NCI-H1048 (cell line): ENCODE measurements around the gene NELFB.

Experiments
- DNase-seq: peaks from one replicate; lab custom pipeline; 2025; lab: John Stamatoyannopoulos, UW

NELFB gene

GRCh38 chr9:137254624-137255447 lies at the start of gene NELFB:
NELFB (plus strand) TSS chr9:137255327.
- DNase-seq = peak; percentile 54

- DNase-seq = no peak
Observed at GRCh38 chr9:137206602-137207001, 48.5 kb upstream of the NELFB start.

GRCh38 chr9:137211532-137211931 lies 43.6 kb upstream of the NELFB start:
- DNase-seq = no peak

- DNase-seq = no peak
Observed at GRCh38 chr9:137212520-137212919, 42.6 kb upstream of the NELFB start.

- no peak for DNase-seq
Observed at GRCh38 chr9:137213160-137214060, 41.7 kb upstream of the NELFB start.

DNA sequence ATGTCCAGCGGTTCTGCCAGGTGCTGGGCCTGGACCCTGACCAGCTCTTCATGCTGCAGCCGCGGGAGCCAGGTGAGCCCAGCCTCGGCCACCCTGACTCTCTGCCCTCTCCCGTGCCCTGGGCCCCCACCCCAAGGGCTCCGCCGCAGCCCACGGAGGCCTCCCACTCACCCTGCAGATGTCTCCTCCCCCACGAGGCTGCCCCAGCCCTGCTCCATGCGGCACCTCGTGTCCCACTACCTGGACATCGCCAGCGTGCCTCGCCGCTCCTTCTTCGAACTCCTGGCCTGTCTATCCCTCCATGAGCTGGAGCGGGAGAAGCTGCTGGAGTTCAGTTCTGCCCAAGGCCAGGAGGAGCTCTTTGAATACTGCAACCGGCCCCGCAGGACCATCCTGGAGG lies 40.5 kb upstream of the NELFB start:
- DNase-seq = no peak

- no peak for DNase-seq
Observed at GRCh38 chr9:137215196-137215986, 39.7 kb upstream of the NELFB start.

DNA sequence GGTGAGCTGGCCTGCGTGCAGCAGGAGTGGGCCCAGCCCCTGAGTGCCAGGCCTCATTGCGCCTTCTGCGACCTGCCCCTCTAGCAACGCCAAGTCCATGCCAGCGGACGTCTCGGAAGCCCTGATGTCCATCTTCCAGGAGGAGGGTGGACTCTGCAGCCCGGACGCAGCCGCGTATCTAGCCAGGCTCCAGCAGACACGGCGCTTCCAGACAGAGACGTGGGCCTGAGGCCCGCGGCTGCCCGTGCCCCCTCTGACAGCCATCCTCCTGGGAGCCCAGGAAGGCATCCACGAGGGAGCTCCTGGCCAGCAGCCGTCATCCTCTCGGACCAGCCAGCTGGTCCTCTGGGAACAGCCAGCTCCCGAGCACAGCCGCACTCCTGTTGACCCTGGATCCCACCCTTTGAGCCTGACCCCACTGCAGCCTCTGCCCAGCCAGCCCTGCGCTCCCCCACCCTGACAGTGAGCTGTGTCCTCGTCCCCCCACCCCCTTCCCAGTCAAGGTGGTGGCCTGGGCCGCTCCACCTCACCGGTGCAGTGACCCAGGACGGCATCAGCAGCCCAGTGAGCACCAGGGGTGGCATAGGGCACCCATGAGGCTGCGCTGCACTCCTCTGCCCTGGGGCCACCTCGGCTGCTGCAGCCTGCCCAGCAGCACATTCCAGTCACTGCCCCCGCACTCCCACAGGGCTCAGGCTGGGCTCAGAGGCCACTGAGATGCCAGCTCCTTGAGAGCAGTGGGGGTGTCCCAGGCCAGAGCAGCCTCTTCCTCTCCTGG lies 38.8 kb upstream of the NELFB start:
- DNase-seq = no peak

GRCh38 chr9:137217276-137218211 lies 37.6 kb upstream of the NELFB start:
- peak; percentile 48 for DNase-seq

- no peak for DNase-seq
Observed at GRCh38 chr9:137218212-137218753, 36.8 kb upstream of the NELFB start.

DNA sequence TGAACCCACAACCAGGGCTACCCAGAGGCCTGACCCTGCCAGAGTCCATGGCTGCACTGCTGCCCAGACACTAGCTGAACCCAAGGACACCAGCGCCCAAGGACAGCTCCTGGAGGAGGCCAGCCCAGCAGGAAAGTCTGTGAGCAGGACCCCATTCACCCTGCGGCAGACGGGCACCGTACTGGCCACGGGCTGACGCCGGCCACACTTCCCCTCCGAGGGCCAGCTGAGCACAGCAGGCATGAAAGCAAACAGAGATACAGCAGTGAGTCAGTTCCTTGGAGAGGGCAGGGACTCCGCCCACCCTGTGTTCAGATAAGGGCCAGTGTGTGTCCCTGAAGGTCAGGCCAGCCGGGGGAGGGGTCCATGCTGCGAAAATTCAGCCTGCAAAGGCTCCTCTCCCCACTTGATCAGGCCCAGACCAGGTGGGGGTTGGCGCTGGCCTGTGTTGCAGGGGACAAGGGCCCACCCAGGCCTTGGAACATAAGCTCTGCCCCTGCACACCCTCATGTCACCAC lies 36.3 kb upstream of the NELFB start:
- DNase-seq = no peak

GRCh38 chr9:137219757-137220316 lies 35.3 kb upstream of the NELFB start:
- no peak for DNase-seq

DNA sequence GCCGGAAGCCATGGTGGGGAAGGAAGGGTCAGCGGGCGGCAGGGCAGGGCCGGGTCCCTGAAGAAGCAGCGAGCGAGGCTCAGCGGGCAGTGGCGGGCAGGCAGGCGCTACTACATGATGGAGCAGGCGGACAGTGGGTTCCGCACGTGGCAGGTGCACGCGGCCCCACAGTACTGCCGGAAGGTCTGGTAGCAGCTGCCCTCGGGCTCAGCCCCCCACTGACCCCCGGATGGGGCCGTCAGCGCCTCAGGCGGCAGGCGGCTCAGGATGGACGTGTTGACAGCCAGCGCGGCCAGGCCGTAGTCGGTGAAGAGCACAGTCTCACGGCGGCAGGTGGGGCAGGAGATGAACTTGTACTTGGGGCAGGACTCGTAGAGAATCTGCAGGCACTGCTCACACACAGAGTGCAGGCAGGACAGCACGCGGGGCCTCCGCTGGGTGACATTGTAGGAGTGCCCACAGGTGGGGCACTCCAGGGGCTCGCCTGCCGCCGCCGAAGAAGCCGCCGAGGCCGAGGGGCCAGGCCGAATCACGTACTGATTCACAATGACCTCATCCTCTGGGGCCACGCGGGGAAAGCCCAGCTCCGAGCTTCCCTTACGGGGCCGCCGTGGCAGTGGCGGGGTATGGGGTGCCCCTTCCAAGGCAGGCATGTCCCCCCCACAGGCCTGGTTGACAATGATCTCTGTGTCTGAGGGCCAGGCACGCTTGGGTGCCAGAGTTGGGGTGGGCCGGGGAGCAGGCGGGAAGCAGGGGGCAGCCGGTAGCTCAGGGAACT lies 34.6 kb upstream of the NELFB start:
- DNase-seq = no peak

GRCh38 chr9:137221095-137221505 lies 34.0 kb upstream of the NELFB start:
- no peak for DNase-seq

DNA sequence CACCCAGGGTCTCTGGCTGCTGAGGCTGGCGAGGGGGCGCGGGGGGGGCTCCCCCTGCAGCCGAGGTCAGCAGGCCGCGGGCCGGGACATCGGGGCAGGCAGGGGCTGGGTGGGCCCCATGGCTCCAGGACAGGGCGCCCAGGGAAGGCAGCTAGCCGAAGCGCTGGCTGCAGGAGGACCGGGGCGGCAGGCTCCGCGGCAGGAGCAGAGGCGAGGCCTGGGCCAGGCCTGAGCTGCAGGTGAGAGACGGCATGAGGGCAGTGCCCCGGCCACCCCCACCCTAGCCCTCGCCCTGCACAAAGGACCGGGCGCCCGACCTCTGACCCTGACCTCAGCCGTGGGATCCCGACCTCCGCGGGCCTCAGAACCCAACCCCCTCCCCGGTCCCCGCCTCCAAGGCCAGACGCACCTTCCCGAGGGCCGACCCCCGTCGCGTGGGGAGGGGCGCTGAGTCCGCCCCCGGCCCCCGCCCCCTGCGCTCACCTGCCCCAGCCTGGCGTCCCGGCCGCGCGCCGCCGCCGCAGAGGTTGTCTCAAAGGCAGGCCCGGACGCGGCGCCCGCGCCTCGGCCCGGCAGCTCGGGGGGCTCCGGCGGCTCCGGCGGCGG lies 33.5 kb upstream of the NELFB start:
- no peak for DNase-seq

DNA sequence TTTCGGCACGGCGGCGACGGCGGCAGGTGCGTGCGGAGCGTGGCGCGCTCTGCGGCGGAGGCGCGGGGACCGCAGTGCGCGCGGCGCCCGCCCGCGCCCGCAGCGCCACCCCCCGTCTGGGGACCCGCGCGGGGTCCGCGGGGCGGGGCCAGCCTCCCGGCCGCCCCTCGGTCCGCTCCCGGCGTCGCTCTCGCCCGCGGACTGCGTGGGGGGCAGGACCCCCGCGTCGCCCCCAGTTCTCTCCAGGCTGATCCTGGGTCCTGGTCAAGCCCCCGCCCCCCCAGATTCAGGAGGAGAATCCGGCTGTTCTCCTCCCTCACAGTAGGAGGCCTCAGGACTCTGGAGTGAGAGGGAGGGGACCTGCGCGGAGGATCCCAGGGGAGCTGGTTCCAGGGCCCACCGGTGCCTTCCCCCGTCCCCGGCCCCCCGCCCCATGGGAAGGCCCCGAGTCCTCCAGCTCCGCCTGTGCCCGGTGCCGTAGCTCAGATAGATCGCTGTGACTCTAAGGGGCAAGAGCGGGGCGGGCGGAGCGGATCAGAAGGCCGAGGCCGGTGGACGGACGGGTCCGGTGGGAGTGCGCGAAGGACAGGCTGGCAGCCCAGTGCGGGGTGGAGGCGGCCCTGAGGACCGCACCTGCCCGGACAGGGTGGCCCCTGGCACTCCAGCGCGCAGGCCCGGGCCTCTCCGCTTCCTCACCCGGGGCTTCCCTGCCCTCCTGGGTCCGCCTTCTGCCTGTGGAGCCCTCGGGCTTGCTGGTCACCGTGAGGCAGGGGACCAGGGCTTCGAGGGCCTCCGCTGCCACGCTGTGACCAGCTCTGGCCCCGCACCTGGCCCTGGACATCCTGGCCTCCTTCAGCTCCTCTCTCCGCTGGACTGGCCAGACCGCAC lies 32.7 kb upstream of the NELFB start, which contains the start of gene RNF208:
RNF208 (minus strand) TSS at position 51 of the 888 bp plus-strand sequence. CDS start 1,028 bp downstream, outside the sequence.
- no peak for DNase-seq
